Neural crest cell (in vitro differentiated cells): ENCODE measurements around the gene MRPL53. TPM values are rescaled to one million over a fixed set of nuclear protein-coding genes. Genes with fewer than 3 reads are reported as not detected.

Experiments used
- DNase-seq: peaks from one replicate; pipeline ENCODE4 v3.0.0; 2021; ENCODE audit warnings: low read depth, mixed read lengths, low spot score
- H3K27ac Mint-ChIP-seq: one replicate; pipeline ENCODE4 v1.8.0; 2021; ENCODE audit warnings: mild to moderate bottlenecking, mixed read lengths; ENCODE audit not compliant: unreplicated experiment
- H3K27me3 Mint-ChIP-seq: 2 replicates; pipeline ENCODE4 v1.8.0; 2021; ENCODE audit warnings: low read depth, mild to moderate bottlenecking, mixed read lengths
- H3K36me3 Mint-ChIP-seq: 2 replicates; pipeline ENCODE4 v1.8.0; 2021; ENCODE audit warnings: low read depth, mild to moderate bottlenecking, mixed read lengths
- H3K4me1 Mint-ChIP-seq: 2 replicates; pipeline ENCODE4 v1.8.0; 2021; ENCODE audit warnings: mixed read lengths
- H3K4me3 Mint-ChIP-seq: one replicate; pipeline ENCODE4 v1.8.0; 2021; ENCODE audit warnings: mild to moderate bottlenecking, mixed read lengths
- H3K9me3 Mint-ChIP-seq: 2 replicates; pipeline ENCODE4 v1.8.0; 2021; ENCODE audit warnings: mixed read lengths
- CTCF ChIP-seq: fragments of 200-600 bp; sonication (generic); conservative IDR thresholded peaks from 2 replicates; pipeline ENCODE4 v1.5.0; 2021; ENCODE audit warnings: antibody characterized with exemption, mild to moderate bottlenecking
- total RNA-seq: library from RNA; stranded (reverse); gene quantifications from 2 replicates; pipeline ENCODE4 v1.2.1, GENCODE V29; 2021

The MRPL53 gene
- total RNA-seq, 1 donor from 2014 or later: 72.4 TPM

- peaks cover 23% of the 10 kb centered on the region for H3K27me3 Mint-ChIP-seq
- TF ChIP-seq CTCF: no peak
- peaks cover 9% of the 10 kb centered on the region for H3K36me3 Mint-ChIP-seq
- H3K4me1 Mint-ChIP-seq: peaks cover 50% of the 10 kb centered on the region
- H3K4me3 Mint-ChIP-seq: peak overlapping the region; percentile 94
- no peaks in the 10 kb centered on the region for H3K9me3 Mint-ChIP-seq
- peak overlapping the region; percentile 95 for H3K27ac Mint-ChIP-seq
- DNase-seq: no peak
Measured at GRCh38 chr2:74438248-74438647, 34.2 kb downstream of the MRPL53 start.

- no peak for TF ChIP-seq CTCF
- peaks cover 47% of the 10 kb centered on the region for H3K4me1 Mint-ChIP-seq
- peaks cover 14% of the 10 kb centered on the region for H3K27me3 Mint-ChIP-seq
- H3K9me3 Mint-ChIP-seq: no peaks in the 10 kb centered on the region
- H3K27ac Mint-ChIP-seq: peak overlapping the region; percentile 35
- H3K36me3 Mint-ChIP-seq: peaks cover 9% of the 10 kb centered on the region
- no peak for DNase-seq
- H3K4me3 Mint-ChIP-seq: peak overlapping the region; percentile 25
Measured at GRCh38 chr2:74436848-74437695, 35.4 kb downstream of the MRPL53 start.

- Mint-ChIP-seq H3K4me3 (peak overlapping the region; percentile 25), H3K27me3 (peaks cover 10% of the 10 kb centered on the region), H3K27ac (peak overlapping the region; percentile 35), H3K9me3 (no peaks in the 10 kb centered on the region), H3K4me1 (peaks cover 46% of the 10 kb centered on the region), H3K36me3 (peaks cover 9% of the 10 kb centered on the region)
- no peak for DNase-seq
- TF ChIP-seq CTCF: no peak
Measured at GRCh38 chr2:74436111-74436805, 36.2 kb downstream of the MRPL53 start.

GRCh38 chr2:74430502-74430901 lies 42.0 kb downstream of the MRPL53 start:
- DNase-seq: no peak
- Mint-ChIP-seq H3K4me3 (no peak overlapping the region), H3K36me3 (peaks cover 4% of the 10 kb centered on the region), H3K27me3 (no peaks in the 10 kb centered on the region), H3K27ac (no peak overlapping the region), H3K4me1 (peaks cover 2% of the 10 kb centered on the region), H3K9me3 (no peaks in the 10 kb centered on the region)
- TF ChIP-seq CTCF: no peak

GRCh38 chr2:74429487-74430451 lies 42.7 kb downstream of the MRPL53 start:
- Mint-ChIP-seq H3K27me3 (no peaks in the 10 kb centered on the region), H3K36me3 (peaks cover 2% of the 10 kb centered on the region)
- no peak for TF ChIP-seq CTCF

More at GRCh38 chr2:74429487-74430451, 42.7 kb downstream of the MRPL53 start:
- no peak for DNase-seq
- H3K27ac Mint-ChIP-seq: no peak overlapping the region
- no peaks in the 10 kb centered on the region for H3K9me3 Mint-ChIP-seq
- no peaks in the 10 kb centered on the region for H3K4me1 Mint-ChIP-seq
- peak overlapping the region; percentile 19 for H3K4me3 Mint-ChIP-seq
